Measurements from ENCODE around the gene CCNI. TPM values are rescaled to one million over a fixed set of nuclear protein-coding genes. Genes with fewer than 3 reads are reported as not detected.

Gene CCNI
- total RNA-seq, 1 donor from 2014 or later, result 213 TPM

- intact Hi-C loops (cut with micrococcal nuclease), result no loop called here
Observed at GRCh38 chr4:77009511-77010115, 66.2 kb downstream of the CCNI start.

DNA sequence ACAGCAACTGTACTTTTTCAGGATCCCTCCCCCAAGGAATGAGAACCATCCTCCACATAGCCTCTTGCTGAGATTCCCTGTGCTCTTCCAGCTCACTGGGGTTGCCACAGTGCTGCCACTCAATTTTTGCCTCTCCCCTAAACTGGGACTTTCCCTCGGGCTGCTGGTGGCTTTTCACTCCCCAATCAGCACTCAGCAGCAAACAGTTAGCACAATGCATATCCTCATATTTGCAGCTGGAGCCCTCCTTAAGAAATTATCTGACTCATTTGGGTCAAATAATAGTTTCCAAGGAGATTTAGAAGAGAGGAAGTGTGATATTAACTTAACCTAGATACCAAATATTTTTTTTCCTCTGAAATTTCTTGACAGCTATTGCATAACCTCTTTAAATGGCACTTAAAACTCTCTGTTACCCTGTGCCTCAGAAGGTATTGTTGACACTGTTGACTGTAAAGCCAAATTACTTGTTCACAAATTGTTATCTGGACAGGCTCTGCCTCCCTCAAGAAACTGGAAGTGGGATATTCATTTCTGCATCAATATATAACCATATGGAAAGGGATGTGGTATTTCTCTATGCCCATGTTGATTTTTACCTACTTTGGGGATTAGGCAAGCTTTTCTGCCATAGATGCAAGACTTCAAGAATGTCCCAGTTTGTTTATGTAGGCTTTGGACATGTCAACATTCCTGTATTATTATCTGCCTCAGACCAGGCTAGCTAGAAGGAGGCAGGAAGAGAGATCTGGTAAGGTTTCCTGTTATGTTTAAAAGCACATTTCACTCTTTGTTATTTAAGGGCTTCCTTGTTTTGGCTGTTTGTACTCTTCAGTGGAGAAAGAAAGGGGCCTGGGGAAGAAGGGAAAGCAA, 68.2 kb downstream of the CCNI start:
- intact Hi-C loops (cut with micrococcal nuclease), result no loop called here

GRCh38 chr4:77006753-77007353, 68.9 kb downstream of the CCNI start:
- intact Hi-C loops (cut with micrococcal nuclease), result no loop called here

DNA sequence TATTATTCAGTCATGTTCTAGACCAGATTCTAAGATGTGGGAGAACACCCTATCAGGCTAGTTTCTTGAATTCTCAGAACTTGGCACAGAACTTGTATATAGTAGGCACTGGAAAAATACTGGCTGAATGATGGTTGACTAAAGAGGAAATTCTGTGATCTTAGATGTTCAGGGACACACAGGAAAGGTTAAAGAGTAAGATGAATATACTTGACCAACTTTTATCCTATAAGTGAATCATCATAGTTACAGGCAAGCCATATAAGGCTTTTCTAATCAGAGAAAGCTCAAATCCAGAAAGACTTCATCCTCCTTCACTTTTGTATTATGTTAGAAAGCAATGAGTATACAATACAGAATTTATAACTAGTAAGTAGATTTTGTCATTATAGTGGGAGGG, 72.4 kb downstream of the CCNI start:
- intact Hi-C loops (cut with micrococcal nuclease), result no loop called here

- intact Hi-C loops (cut with micrococcal nuclease), result no loop called here
Observed at GRCh38 chr4:77002321-77003107, 73.3 kb downstream of the CCNI start.

GRCh38 chr4:77001907-77002306, 73.9 kb downstream of the CCNI start:
- intact Hi-C loops (cut with micrococcal nuclease), result no loop called here

DNA sequence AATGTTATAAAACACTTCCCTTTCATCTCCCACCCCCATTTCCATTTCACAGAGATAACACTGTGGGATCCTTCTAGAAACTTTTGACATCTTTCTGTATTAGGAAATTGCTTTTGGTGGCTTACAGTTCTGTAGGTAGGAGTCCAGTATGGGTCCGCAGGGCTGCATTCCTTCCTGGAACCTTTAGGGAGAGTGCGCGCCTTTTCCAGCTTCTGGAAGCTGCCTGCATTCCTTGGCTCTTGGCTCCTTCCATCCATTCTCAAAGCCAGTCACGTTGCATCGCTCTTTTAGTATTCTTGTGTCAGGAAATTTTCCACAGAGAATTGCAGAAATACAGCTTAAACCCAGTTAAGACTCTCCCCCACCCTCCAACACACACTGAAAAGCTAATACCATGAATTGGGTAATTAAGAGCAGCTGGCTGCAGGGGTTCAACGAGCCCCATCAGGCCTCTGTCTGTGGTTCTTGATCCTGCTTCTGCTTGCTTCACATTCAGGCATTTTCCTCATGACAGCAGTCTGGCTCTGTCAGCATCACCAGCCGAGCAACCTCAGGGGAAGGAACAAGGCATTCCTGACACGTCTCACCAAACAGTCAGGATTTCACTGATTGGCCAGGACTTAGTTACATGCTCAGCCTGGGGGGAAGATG, 77.4 kb downstream of the CCNI start:
- intact Hi-C loops (cut with micrococcal nuclease), result no loop called here

- intact Hi-C loops (cut with micrococcal nuclease), result no loop called here
Observed at GRCh38 chr4:76997532-76997931, 78.3 kb downstream of the CCNI start.

Other genes starting within 250 kb of the CCNI start
- gene SOWAHB, start 177.8 kb downstream of the CCNI start, total RNA-seq, result not detected in 2 replicates
- 4.5 and 4.7 TPM in 2 replicates for gene SEPTIN11, start 126.2 kb downstream of the CCNI start, total RNA-seq
- 19.0 and 19.9 TPM in 2 replicates for gene CCNG2, start 81.2 kb upstream of the CCNI start, total RNA-seq

Data from T-helper 2 cell treated with Interferon-gamma antibody and Interleukin-4, amounts not matched to agents 100 ng/mL and 5 ng/mL, for 36 hours (primary cell).